ENCODE measurements around the gene VPS39.

DNA sequence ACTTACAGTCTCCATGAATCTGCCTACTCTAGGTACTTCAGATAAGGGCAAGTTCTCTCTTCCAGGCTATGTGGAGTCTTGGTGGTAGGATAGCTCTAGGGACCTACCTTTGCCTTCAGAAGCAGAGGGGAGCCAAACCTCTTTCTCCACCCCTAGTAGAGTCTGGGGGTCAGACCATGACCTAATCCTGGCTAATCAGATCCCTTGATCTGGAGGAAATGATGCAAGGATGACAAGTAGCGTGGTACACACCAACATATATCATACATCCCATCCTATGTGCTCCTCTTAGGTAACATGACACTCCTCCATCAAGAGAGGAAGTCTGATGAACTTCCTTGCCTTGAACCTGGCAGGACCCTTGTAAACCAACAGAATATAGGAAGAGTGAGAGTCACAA is 36.3 kb downstream of the VPS39 start:
- TF ChIP-seq, protein P1, sequence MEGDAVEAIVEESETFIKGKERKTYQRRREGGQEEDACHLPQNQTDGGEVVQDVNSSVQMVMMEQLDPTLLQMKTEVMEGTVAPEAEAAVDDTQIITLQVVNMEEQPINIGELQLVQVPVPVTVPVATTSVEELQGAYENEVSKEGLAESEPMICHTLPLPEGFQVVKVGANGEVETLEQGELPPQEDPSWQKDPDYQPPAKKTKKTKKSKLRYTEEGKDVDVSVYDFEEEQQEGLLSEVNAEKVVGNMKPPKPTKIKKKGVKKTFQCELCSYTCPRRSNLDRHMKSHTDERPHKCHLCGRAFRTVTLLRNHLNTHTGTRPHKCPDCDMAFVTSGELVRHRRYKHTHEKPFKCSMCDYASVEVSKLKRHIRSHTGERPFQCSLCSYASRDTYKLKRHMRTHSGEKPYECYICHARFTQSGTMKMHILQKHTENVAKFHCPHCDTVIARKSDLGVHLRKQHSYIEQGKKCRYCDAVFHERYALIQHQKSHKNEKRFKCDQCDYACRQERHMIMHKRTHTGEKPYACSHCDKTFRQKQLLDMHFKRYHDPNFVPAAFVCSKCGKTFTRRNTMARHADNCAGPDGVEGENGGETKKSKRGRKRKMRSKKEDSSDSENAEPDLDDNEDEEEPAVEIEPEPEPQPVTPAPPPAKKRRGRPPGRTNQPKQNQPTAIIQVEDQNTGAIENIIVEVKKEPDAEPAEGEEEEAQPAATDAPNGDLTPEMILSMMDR (IDR thresholded peaks at IDR 0.05; ENCODE audit: poor library complexity), result no peak
- TF ChIP-seq EZH2 (IDR thresholded peaks at IDR 0.05; ENCODE audit: borderline replicate concordance), result no peak

Data from hepatocyte (in vitro differentiated cells).